HFFc6 (cell line): ENCODE results near the gene PCDH9. TPM values are rescaled to one million over a fixed set of nuclear protein-coding genes. Genes with fewer than 3 reads are reported as not detected.

Source experiments
- DNase-seq: peaks from one replicate; pipeline ENCODE4 v3.0.0-alpha.2; 2018
- H3K27ac Mint-ChIP-seq: 2 replicates; pipeline ENCODE4 v1.8.0; 2020; ENCODE audit warnings: mild to moderate bottlenecking, mixed read lengths
- H3K27me3 Mint-ChIP-seq: 2 replicates; pipeline ENCODE4 v1.8.0; 2021; ENCODE audit warnings: mild to moderate bottlenecking, moderate library complexity, mixed read lengths; ENCODE audit not compliant: insufficient read depth
- H3K36me3 Mint-ChIP-seq: 2 replicates; pipeline ENCODE4 v1.8.0; 2021; ENCODE audit warnings: low read depth, mixed read lengths
- H3K4me1 Mint-ChIP-seq: 2 replicates; pipeline ENCODE4 v1.8.0; 2020; ENCODE audit warnings: low read depth, mixed read lengths
- H3K4me3 Mint-ChIP-seq: 2 replicates; pipeline ENCODE4 v1.8.0; 2020; ENCODE audit warnings: mild to moderate bottlenecking, moderate library complexity, mixed read lengths
- H3K9me3 Mint-ChIP-seq: 2 replicates; pipeline ENCODE4 v1.8.0; 2020; ENCODE audit warnings: mild to moderate bottlenecking, mixed read lengths
- total RNA-seq, 6 experiments: library from RNA; stranded (reverse); fragmentation: NEBNext Ultra II Directional; extraction: Animal tissue kit (Norgen Biotek cat#: 25700); gene quantifications; 2 replicates in 1 of 6; 3 replicates in 5 of 6; pipeline ENCODE4 v1.2.3, GENCODE V29; 2021
- TF ChIP-seq, protein P1 (sequence below): fragments of 200-600 bp; sonication (generic); IDR thresholded peaks from 2 replicates; pipeline ENCODE4 v1.5.0; 2021; ENCODE audit warnings: antibody characterized with exemption, mild to moderate bottlenecking

The PCDH9 gene
- total RNA-seq, 6 experiments from 2014 or later = 2.0 to 6.7 (median 2.6) TPM

DNA sequence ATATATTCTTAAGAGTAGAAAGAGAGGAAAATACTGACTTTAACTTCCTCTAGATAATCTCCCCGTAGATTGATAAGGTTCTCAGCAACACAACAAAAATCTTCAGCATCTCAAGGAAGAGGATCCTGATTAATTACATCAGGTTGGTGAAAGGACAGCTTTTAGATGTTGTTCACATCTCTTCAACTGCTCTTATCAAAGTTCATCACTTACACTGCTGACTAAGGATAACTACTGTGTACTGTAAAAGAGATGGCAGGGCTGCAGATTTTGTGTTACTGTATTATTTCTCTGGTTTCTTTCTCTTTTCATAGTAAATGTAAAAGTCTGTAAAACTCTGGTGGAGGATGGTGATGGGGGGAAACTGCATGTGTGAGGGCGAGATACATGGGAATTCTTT is 133.7 kb downstream of the PCDH9 start:
- Mint-ChIP-seq H3K4me3 (peak overlapping the region; percentile 25; the same call in 1 of the 2 replicates), H3K27ac (no peak overlapping the region), H3K36me3 (no peaks in the 10 kb centered on the region), H3K27me3 (no peaks in the 10 kb centered on the region), H3K4me1 (peaks cover 19% of the 10 kb centered on the region), H3K9me3 (no peaks in the 10 kb centered on the region)
- no peak for DNase-seq
- TF ChIP-seq, protein P1, sequence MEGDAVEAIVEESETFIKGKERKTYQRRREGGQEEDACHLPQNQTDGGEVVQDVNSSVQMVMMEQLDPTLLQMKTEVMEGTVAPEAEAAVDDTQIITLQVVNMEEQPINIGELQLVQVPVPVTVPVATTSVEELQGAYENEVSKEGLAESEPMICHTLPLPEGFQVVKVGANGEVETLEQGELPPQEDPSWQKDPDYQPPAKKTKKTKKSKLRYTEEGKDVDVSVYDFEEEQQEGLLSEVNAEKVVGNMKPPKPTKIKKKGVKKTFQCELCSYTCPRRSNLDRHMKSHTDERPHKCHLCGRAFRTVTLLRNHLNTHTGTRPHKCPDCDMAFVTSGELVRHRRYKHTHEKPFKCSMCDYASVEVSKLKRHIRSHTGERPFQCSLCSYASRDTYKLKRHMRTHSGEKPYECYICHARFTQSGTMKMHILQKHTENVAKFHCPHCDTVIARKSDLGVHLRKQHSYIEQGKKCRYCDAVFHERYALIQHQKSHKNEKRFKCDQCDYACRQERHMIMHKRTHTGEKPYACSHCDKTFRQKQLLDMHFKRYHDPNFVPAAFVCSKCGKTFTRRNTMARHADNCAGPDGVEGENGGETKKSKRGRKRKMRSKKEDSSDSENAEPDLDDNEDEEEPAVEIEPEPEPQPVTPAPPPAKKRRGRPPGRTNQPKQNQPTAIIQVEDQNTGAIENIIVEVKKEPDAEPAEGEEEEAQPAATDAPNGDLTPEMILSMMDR = no peak

DNA sequence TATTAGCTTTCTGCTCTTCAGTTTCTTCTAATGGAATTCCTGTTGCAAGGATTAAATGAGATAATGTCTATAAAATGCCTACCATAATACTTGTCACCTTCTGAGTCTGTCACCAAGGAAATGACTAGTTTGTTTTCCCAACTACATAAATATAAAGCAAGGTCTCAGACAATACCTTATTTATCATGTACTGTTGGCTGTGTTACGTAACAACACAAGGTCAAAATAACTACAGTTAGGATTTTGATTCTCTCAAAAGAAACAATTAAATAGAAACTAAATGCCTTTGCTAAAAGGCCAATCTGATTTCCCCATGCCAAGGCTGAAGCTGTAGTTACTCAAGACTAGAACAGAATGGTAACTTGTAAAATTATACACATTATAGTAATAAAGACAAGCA is 134.5 kb downstream of the PCDH9 start:
- H3K27ac Mint-ChIP-seq = no peak overlapping the region
- H3K27me3 Mint-ChIP-seq = no peaks in the 10 kb centered on the region
- H3K4me1 Mint-ChIP-seq = peaks cover 15% of the 10 kb centered on the region
- no peaks in the 10 kb centered on the region for H3K9me3 Mint-ChIP-seq
- DNase-seq = no peak
- H3K4me3 Mint-ChIP-seq = no peak overlapping the region
- no peaks in the 10 kb centered on the region for H3K36me3 Mint-ChIP-seq
- TF ChIP-seq, protein P1 = no peak

DNA sequence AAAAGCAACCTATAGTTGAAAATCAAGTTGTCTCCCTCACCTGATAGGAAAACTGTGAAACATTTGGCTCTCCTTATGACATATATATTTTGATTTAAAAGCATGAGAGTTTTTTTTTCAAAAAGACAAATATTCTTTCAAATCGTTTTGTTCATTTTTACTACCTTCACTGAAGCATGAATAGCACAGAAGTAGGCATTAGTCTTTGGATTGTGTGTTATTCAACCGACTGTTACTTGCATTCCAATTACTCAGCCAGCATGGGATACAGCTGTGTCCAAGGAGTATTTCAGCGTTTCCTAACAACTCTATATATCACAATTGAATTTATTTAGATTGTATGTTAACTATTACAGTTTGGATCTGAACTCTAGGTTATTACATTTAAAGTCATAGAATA is 135.2 kb downstream of the PCDH9 start:
- TF ChIP-seq, protein P1 = no peak
- H3K36me3 Mint-ChIP-seq = no peaks in the 10 kb centered on the region
- H3K9me3 Mint-ChIP-seq = no peaks in the 10 kb centered on the region
- no peaks in the 10 kb centered on the region for H3K27me3 Mint-ChIP-seq
- no peak for DNase-seq
- no peak overlapping the region for H3K27ac Mint-ChIP-seq
- no peak overlapping the region for H3K4me3 Mint-ChIP-seq
- peaks cover 11% of the 10 kb centered on the region; the same call in 1 of the 2 replicates for H3K4me1 Mint-ChIP-seq

DNA sequence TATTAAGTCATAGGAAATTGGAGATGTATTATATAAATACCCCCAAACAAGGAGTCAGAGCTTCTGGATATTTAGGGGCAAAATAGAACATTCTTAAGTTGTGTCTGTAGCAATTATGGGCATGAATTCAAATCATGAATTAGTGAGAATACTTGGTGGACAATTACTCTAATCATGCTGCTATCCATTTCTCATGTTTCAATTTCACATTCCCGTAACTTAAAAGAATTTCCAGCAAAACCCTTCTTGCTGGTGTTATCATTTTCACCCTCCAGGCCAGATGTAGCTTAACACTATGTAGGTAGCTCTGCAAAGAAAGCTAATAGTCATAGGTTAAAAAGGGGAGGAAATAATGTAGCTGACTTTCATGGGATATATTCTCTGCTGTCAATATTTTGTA is 136.1 kb downstream of the PCDH9 start:
- Mint-ChIP-seq H3K4me3 (no peak overlapping the region), H3K27ac (no peak overlapping the region), H3K4me1 (peaks cover 11% of the 10 kb centered on the region; the same call in 1 of the 2 replicates), H3K36me3 (no peaks in the 10 kb centered on the region), H3K9me3 (no peaks in the 10 kb centered on the region), H3K27me3 (no peaks in the 10 kb centered on the region)
- TF ChIP-seq, protein P1 = no peak
- no peak for DNase-seq

DNA sequence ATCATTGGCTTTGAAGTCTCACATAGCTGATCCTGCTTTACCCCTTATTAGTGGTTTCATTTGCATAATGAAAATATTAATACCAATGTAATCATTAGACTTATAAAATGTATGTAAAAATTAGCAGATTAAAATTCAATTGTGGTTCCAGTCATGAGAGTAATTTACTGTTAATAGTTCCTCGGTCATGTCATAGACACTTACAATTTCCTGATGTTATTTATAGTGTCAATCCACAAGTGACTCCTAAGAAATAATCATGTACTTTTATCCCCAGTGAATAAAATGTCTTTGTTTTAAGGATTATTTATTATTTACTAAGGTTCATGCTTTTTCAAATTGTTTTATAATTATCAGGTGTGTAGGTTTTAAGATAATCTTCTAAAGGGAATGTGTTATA is 138.5 kb downstream of the PCDH9 start:
- no peak for DNase-seq
- TF ChIP-seq, protein P1 = no peak
- no peaks in the 10 kb centered on the region for H3K9me3 Mint-ChIP-seq
- H3K27me3 Mint-ChIP-seq = no peaks in the 10 kb centered on the region
- H3K4me1 Mint-ChIP-seq = peaks cover 11% of the 10 kb centered on the region; the same call in 1 of the 2 replicates
- no peaks in the 10 kb centered on the region for H3K36me3 Mint-ChIP-seq
- H3K4me3 Mint-ChIP-seq = no peak overlapping the region
- no peak overlapping the region for H3K27ac Mint-ChIP-seq

DNA sequence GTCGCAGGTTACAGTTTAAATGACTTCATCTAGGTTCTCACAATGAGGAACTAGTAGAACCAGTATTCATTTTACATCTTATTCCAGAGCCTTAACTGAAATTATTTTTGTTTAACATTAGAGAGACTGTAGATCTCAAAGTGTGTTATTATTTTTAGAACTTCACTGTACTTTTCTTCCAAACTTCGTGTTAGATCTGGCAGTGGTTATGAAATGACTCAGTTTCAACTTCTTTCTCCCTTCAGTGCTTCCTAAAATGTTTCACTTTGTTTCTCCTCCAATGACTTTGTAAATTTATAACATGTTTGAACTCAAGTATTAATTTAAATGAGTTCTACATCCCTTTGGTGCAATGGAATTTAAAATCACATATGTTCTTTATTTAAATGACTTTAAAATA is 139.3 kb downstream of the PCDH9 start:
- Mint-ChIP-seq H3K9me3 (no peaks in the 10 kb centered on the region), H3K27me3 (no peaks in the 10 kb centered on the region), H3K4me1 (peaks cover 6% of the 10 kb centered on the region; the same call in 1 of the 2 replicates), H3K36me3 (no peaks in the 10 kb centered on the region), H3K4me3 (no peak overlapping the region), H3K27ac (no peak overlapping the region)
- TF ChIP-seq, protein P1 = no peak
- DNase-seq = no peak
